NCI-H2107 (cell line): Measurements from ENCODE around the gene SUOX.
A peak's percentile ranks its signal among the peaks of the same experiment; 100 is the strongest.
"Not testable (repeated sequence)": the region's sequence is repeated elsewhere in the genome, so short reads cannot be mapped to it uniquely, and the experiment has no call there.

Experiments
- DNase-seq: peaks from one replicate; lab custom pipeline; 2025; lab: John Stamatoyannopoulos, UW

Gene SUOX

GRCh38 chr12:56020423-56021184 lies 23.5 kb downstream of the SUOX start, which contains the start of gene IKZF4:
Gene IKZF4, plus strand, starts transcription at chr12:56021043. Its CDS starts 451 bp downstream, at chr12:56021494.
- no peak for DNase-seq

DNA sequence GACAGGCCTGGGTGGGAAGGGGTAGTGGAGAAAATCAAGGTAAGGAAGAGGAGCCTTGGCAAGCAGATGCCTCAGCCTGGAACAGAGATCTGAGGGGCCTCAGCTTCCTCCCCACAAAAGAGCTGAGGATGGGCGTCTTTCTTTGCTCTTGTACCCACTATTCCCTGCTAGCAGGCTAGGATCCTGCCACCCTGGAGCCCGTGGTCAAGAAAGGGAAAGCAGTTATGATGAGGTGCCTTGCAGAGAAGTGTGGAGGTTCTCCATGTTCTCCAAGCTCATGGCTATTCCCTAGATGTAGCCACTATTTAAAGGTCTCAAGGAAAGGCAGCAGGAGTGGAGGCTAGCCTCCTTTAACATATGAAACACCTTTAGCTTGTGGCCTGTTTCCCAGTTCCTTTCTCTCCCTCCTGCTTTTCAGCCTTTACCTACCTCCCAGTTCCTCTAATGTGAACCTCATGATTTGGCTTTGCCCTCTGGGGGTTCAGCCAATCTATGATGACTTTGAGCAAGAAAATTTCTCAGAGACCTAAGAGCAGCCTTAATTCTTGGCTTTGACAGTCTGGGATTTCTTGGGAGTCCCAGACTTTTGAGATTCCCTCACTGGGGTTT lies 24.9 kb downstream of the SUOX start:
- no peak for DNase-seq

DNA sequence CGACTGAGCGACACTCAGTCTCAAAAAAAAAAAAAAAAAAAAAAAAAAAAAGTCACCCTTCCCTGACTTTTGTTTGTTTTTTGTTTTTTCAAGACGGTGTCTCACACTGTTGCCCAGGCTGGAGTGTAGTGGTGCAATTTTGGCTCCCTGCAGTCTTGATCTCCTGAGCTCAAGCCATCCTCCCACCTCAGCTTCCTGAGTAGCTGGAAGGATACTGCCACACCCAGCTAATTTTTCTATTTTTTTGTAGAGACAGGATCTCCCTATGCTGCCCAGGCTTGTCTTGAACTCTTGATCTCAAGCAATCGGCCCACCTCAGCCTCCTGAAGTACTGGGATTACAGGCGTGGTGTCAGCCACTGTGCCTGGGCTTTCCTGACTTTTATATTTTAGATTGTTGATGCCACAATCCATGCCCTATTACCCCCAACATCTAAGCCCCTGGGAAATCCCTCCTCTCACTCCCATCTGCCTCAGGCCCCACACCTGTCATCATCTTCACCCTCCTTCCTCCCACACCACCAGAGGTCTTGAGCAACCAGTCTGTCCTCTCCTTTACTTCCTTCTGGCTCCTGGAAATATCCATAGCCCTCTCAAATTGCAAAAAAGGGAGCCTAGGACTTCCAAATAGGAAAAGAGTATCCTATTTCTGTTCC lies 31.6 kb downstream of the SUOX start:
- no peak for DNase-seq

GRCh38 chr12:56029166-56029519 lies 32.1 kb downstream of the SUOX start:
- DNase-seq, result no peak

DNA sequence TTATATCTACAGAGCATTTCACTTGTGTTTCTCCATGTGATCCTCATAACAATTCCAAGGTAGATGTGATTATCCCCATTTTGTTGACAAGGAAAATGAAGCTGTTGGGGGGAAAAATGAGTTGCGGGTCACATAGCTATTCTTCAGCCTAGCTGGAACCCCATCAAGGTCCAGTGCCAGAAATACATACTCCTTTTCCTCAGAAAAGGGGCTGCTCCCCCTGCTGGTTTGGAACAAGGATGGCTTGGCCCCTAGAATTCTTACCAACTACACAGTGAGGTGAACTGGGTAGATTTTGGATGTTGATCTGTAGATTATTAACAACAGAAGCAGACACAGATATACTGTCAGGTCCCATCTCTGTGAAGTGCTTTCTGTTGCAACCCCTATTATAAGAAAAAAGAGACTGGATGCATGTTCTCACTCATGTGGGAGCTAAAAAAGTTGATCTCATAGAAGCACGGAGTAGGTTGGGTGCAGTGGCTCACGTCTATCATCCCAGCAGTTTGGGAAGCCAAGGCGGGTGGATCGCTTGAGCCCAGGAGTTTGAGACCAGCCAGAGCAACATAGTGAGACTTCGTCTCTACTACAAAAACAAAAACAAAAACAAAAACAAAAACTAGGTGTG lies 32.7 kb downstream of the SUOX start:
- DNase-seq, result no peak

- no peak for DNase-seq
These were observed 34.9 kb downstream of the SUOX start for GRCh38 chr12:56031987-56032386.

- no peak for DNase-seq
These were observed 37.7 kb downstream of the SUOX start for GRCh38 chr12:56034586-56035332.

- DNase-seq, result no peak
These were observed 40.1 kb downstream of the SUOX start for GRCh38 chr12:56037161-56037560.

- DNase-seq, result no peak
These were observed 41.1 kb downstream of the SUOX start for GRCh38 chr12:56038022-56038655.

DNA sequence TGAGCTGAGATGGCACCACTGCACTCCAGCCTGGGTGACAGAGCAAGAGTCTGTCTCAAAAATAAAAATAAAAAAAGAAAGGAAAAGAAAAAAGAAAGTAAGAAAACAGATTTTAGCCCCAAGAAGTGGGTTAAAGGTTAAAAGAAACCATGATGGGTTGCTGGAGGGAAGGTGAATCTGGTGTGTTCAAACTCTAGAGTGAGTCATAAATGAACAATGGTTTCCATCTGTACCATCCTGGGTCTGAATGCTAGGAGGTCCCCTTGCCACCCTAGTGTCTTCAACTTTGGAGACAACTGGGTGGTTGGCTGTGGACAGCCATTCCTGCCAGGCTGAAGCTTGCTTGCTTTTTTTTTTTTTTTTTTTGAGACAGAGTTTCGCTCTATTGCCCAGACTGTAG lies 43.1 kb downstream of the SUOX start:
- DNase-seq, result no peak

GRCh38 chr12:56040963-56041551 lies 44.0 kb downstream of the SUOX start:
- no peak for DNase-seq

- DNase-seq, result peak; percentile 98
These were observed 44.7 kb downstream of the SUOX start, which contains the start of gene RPS26 for GRCh38 chr12:56041552-56042429. Gene RPS26, plus strand, starts transcription at chr12:56041918. Its CDS starts 249 bp downstream, at chr12:56042167.

- DNase-seq, result not testable (repeated sequence)
These were observed 45.3 kb downstream of the SUOX start for GRCh38 chr12:56042430-56042813.

- no peak for DNase-seq
These were observed 45.8 kb downstream of the SUOX start for GRCh38 chr12:56042843-56043242.

DNA sequence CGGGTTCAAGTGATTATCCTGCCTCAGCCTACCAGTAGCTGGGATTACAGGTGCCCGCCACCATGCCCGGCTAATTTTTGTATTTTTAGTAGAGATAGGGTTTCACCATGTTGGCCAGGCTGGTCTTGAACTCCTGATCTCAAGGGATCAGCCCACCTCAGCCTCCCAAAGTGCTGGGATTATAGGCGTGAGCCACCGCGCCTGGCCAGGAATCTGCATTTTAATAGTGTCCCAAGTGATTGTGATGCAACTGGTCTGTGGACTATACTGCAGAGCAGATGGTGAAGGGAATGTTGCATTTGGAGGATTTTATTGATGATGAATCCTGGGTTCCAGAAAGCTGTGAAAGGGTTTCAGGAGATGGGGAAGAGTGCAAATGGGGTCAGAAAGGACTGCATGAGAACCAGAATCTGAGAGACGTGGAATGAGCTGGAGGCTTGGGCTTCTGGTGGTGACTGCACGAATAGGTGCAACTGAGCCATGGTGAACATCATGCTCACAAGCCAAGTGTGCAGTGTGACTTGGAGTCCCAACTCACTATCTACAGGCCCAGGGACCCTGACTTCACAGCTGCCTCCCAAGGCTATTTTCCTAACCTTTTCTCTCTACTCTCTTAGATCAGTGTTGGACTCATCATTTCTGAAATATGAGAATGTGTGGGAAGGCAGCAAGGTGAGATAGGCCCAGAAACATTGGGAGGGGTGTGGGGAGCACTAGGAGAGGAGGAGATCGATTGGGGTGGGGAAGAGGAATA lies 49.1 kb downstream of the SUOX start:
- DNase-seq, result no peak

DNA sequence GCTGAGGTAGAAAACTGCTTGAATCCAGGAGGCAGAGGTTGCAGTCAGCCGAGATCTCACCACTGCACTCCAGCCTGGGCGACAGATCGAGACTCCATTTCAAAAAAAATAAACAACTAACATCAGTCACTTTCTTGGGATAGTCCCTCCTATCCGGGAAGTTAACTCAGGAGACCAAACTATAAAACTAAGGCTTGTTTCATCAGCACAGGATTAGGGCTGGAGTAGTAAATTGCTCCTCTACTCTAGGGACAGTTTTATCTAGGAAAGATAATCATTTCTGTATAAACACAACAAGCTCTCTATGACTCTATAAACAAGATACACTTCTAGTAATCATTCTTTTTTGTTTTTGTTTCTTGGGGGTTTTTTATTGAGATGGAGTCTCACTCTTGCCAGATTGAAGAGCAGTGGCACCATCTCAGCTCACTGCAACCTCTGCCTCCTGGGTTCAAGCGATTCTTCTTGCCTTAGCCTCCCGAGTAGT lies 56.4 kb downstream of the SUOX start:
- DNase-seq, result no peak
